ENCODE results near the gene UROD.

Gene UROD

DNA sequence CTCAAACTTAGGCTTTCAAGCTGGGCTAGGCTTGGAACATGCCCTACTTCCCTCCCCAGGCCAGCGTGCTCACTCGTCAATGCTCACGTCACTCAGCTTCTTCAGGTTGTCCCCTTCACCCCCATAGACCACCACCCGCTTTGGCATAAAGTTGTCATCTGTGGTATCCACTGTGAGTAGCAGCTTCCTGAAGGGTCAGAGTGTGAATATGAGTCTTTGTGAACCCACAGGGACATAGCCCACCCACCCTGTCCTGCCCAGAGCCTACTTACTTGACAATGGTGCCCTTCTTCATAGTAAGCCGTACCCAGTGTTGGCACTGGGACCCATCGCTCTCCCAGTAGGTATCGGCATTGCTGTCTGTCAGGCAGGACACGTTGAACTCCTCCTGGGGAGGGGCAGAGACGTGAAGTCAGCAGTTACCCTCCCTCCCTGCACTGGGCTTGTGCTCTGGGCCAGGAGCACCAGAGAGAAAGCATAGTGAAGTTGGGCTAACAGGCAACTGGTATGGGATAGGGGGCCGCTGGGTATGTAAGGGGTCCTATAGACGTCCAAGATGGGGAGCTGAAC, 2.7 kb upstream of the UROD start:
- DNase-seq: no peak

DNA sequence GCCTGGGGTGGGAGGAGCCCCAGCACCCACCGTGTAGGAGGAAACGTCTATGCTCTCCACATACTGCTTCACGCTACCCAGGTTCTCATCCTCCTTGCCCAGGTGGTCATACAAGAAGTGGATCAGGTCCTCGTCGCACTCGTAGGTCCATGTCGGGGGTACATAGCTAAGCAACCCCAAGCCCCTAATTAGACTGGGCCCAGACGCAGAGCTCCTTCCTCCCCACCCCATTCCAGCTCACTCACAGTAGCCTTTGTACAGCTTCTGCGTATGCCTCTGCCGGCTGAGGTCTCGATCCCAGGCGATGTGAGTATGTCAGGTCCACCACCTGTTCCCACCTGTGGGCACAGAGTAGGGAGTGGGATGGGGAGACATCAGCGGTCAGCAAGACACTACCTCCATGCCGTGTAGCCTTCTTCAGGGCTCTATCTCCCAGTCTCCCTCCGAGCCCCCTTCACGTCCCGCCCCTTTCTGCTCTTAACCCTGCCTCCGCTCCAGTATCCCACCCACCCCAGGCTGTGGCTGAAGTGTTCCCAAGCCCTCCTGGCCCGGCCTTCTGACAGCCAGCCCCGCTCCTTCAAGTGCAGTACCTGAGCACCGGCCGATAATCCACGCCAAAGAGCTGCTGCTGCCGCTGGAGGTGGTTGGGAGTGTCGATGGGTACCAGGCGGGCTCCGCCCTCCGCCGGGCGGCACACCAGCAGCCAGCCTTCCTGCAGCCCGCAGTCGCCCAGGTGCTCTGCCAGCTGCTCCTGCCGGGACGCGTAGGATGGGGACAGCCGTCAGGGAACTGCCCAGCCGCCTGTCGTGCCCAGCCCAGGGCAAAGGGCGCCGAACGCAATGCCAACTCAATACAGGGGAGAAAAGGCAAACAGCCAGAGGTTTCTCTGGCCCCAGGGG, 1.8 kb upstream of the UROD start:
- DNase-seq: no peak

DNA sequence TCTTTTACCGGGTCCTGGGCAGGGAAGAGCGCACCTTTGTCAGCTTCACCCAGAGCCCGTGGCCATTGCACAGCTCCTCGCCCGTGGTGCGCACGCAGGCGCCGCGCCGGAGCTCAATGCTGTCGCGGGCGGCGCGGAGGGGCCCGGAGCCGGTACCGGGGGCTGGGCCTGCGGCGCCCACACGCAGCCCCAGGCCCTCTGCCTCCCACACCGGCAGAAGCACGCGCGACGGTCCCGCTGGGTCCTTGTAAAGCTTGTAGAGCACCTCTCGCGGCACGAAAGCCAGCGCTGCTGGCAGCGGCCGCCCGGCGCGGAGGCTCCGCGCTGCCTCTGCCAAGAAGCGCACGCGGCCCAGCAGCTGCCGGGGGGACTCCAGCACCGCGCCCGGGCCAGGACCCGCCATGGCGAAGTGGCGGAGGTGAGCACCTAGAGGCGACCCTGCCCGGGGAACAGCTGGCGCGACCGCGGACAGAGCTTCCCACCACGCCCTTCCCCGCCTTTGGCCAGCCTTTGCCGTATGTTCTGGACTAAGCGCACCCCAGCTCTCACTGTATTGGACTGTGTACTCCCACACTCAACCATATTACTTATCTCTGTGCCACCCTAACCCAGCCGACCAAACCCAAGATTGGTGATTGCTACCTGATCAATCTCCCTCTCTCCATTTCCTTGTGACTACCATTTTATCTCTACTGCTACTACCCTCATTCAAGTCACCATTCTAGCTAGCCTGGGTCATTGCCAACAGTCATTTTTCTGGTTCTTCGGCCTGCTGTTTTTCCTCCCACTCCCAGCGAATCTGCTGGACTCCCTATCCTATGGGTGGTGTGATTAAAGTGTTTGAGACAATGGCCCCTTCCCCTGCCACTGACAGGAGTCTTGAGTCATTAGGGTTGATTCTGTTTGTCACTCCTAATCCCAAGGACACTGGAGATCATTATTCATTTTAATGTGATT, 921 bp upstream of the UROD start, which contains the start of gene HECTD3:
TSS of gene HECTD3 (minus strand) at position 470 of the 957 bp plus-strand sequence. CDS start at position 403, 67 bp downstream.
- DNase-seq: peak; percentile 80 to 83

DNA sequence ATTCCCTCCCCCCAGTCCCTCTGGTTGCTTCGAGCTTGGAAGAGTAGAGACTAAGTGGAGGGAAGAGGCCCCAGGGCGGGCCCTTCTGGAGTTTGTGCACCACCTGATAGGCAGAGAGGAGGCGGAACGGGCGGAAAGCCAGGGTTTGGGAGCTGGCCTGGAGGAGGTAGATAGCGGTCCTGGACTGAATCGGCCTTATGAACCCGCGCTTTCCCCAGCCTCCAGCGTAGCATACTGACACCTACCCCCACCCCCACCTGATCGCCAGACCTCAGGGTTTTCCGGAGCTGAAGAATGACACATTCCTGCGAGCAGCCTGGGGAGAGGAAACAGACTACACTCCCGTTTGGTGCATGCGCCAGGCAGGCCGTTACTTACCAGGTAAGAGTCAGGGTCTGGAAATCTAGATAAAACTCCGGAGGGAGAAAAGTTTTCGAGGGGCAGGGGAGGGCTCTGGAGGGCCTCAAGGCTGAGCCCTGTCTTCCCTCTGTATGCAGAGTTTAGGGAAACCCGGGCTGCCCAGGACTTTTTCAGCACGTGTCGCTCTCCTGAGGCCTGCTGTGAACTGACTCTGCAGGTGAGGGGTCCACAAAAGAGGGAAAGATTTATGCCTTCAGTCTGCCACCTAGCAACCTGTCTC, 705 bp downstream of the UROD start:
- peak; percentile 25 to 67 for DNase-seq

DNA sequence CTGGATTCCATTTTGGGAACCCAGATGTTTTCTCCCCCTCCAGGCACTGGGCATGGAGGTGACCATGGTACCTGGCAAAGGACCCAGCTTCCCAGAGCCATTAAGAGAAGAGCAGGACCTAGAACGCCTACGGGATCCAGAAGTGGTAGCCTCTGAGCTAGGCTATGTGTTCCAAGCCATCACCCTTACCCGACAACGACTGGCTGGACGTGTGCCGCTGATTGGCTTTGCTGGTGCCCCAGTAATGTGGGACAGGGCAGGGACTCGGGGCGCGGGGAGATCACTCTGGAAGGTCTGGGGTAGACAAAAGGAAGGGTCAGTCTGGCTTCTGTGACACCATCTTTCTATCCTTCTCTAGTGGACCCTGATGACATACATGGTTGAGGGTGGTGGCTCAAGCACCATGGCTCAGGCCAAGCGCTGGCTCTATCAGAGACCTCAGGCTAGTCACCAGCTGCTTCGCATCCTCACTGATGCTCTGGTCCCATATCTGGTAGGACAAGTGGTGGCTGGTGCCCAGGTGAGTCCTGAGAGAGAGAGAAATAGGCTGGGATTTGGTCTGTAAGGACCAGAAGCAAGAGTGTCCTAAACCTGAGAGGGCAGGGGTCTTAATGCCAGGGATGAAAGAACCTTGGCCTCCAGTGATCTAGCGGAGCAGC, 1.6 kb downstream of the UROD start:
- DNase-seq: no peak

DNA sequence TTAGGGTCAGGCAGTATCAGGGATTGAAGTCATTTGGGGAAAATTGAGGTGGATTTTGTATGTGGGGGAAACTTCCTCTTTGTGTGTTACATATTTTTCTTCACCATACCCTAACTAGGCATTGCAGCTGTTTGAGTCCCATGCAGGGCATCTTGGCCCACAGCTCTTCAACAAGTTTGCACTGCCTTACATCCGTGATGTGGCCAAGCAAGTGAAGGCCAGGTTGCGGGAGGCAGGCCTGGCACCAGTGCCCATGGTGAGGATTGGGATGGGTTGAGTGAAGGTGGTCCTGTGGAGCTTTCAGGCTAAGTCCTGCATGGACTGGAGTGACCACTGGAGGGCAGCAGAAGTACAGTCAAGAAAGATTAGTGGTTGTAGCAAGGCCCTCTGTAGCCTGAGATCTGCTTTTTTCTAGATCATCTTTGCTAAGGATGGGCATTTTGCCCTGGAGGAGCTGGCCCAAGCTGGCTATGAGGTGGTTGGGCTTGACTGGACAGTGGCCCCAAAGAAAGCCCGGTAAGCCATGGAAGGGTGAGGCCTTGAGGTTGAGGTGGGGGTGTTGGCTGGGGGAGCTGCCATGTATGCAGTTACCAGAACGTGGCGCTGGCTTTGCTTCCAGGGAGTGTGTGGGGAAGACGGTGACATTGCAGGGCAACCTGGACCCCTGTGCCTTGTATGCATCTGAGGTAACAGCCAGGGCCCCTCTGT, 2.4 kb downstream of the UROD start:
- peak; percentile 78 to 87 for DNase-seq

DNA sequence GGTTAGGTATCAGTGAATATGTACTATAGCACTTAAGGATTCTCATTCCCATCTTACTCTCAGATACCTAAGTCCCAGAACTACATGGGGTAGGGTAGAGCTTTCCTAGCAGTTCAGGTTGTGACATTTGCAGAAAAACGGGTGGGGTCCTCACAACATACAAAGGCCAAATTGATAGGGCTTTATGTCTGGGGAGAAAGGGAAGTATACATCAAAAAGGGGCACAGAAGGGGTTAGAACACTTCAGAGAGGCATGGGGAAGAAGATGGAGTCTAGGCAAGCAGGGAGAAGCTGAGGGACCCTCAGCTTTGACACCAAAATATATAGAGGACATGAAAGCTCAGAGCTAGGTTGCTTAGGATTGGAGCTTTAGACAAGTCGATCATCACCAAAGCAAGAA, 3.6 kb downstream of the UROD start:
- no peak for DNase-seq

DNA sequence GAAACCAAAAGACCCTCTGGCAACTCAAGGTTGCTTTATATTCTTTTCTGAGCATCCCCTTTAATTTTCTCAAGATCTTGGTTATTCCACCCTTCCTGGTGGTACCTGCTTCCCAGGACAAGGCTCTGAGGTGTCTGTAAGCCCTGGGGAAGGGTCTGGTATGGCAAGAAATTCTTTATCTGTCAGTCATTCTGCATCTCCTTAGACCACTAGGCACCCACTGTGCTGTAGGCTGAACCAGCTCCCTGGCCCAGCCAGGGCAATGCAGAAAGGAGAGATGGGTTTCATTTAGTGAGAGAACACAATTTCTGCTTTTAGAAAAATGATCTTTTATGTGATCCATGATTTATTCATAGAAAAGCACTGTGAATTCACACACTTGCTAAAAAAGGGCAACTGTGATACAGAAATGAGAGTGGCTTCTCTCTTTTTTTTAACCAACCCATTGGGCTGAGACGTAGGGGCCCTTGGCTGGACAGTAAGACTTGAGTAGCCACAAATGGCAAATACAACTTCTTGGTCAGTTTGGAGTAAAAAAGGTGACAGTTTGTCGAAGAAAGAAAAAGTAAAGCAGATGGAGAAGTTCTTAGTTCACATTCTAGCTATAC, 4.1 kb downstream of the UROD start:
- no peak for DNase-seq

DNA sequence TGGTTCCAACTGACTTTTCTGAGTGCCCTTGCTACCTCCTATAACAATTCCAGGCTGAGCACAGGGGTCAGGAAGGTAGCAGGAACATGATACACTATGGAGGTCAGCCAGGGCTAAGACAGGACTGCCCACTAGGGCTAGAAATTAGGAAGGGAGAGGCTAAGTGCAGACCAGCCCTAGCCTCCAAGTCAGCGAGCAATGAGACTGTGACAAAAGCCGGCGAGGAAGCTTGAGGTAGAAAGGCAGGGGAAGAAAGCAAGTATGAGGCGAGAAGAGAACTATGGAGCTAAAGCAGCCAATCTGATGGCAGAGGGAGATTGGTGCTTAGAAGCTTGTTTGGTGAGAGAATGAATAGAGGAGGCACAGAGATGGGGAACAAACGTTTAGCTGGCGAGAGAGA, 4.7 kb downstream of the UROD start:
- DNase-seq: no peak

DNA sequence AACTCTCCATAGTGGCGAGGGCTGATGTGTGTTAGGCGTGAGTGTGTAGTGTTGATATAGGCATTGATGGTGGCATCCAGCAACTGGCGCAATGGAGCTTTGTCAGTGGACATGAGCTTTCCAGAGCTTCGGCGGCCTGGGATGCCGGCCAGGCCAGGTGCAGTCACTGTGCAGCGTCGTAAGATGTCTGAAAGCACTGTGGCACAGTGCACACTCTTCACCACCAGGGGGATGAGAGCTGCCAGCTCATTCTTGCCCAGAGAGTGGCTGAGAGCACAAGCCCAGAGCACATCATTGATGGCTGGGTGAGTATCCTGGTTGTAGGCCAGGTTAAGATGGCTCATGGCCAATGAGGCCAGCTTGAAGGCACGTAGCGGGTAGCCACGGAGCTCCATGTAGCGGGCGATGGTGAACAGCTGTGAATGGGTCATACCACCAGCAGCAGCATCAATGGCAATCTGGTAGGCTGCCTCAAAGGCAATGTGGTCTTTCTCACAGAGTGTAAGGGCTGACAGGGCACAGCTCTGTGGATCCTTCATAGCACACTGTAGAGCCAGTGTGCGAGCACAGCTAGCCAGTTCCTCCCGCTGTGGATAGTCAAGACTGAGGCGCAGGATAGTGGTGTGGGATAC, 6.7 kb downstream of the UROD start:
- peak; percentile 84 to 92 for DNase-seq

DNA sequence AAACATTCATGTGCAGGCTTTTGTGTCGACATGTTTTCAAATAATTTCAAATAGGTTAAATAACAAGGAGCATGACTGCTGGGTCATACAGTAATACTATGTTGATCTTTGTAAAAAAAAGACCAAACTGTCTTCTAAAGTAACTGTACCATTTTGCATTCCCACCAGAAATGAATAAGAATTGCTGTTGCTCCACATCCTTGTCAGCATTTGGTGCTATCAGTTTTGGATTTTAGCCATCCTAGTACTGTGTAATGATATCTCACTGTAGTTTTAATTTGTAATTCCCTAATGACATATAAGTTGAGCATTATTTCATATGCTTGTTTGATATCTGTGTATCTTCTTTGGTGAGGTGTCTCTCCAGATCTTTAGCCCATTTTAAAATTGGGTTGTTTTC, 11.6 kb downstream of the UROD start:
- no peak for DNase-seq

DNA sequence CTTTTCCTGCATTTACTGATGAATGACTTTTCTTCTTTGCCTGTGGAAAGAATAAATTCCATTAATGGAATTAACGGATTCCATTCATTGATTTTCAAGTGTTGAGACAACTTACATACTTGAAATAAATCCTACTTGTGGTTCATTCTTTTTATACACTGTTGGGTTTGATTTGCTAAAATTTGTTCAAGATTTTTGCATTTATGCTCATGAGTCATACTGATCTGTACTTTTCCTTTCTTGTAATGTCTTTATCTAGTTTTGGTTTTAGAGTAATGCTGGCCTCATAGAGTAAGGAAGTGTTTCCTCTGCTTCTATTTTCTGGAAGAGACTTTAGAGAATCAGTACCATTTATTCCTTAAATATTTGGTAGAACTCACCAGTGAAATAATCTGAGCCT, 14.4 kb downstream of the UROD start:
- no peak for DNase-seq

DNA sequence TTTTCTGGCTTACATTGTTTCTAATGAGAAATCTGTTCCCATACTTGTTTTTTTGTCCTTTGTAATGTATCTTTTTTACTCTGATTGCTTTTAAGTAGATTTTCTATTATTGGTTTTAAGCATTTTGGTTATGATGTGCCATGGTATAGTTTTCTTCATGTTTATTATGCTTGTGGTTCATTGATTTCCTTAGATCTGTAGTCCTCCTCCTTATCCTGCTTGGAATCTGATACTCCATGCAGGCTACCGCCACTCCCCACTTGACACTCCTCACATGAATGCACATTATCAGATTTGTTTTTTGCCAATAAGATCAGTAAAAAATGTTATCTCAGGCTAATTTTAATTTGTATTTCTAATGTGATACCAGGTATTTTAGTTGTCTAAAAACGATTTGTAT, 20.8 kb downstream of the UROD start:
- no peak for DNase-seq

DNA sequence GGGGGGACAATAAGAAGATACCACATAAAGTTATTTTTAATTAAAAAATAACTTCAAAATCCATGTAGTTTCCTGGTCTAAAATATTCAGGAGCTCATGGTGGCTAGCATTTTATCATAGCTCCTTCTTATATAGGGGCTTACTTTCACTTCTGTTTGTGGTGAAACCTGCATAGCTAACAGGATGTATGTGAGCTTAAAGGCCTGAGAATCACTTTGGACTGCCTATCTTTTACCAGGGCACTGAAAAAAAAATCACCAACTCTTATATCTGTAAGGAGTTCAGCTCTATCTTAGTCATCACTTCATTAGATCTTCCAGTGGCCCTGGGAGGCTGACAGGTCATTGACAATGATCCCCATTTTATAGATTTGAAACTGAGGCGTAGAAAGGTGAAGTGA, 21.3 kb downstream of the UROD start:
- no peak for DNase-seq

DNA sequence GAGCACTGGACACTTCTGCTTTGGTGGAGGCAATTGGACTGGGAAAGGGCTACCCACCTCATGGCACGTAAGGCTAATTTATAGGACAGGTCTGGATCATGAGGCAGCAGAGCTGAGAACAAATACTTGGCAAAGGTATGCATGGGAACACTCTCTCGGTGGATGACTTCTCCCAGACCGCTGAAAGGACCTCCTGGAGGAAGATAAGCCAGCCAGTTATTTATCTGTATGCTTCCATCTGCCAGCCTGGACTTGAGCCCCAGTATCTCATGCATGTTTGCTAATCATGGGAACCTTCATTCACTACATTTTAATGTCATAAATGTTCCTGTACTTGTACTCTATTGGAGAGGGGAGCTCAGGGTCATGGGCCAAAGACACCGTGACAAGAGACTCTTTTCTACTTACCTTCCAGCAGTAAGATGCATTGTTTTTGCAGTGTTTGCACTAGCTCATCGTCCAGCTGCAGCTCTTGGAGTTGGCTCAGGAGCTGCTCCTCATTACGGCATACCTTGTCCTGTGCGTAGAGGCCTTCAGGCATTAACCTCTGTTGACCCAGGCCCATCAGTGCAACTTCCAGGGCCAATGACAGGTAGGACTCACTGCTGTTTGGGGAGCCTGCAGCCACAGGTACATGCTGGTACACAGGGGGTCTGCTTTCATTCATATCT, 23.7 kb downstream of the UROD start:
- no peak for DNase-seq

DNA sequence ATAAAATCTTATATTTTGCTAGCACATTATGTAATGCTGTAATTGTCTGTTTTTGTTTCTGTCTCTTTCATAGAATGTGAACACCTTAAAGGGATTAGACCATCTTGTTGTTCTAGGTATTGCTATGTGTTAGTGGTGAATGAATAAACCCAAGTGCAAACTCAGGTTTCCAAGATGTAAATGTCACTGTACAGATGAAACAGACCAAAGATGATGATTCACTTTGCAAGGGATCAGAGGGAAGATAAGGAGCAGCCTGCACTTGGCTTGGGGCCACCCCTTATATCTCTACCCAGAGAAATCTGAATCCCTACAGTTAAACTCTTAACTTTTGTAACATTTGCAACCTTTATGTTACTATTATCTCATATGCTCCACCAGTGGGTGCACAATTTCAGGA, 25.4 kb downstream of the UROD start:
- no peak for DNase-seq

DNA sequence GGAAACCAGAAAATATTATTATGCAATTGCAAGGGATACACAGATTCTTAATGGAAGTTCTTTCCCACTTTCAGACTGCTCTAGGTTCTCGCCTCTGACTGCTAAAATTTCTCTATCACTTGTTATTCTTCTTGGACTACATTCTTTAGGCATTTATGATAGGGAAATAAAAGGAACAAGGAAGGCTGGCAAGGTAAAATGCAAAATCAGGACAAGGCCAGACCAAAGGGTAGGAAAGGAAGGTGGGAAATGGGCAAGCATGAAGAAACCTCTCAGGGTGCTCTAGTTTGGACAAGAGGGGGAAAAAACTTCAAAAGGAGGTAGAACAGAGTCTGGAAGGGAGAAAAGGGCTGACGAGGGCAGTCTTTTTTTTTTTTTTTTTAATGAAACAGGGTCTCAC, 26.2 kb downstream of the UROD start:
- no peak for DNase-seq

DNA sequence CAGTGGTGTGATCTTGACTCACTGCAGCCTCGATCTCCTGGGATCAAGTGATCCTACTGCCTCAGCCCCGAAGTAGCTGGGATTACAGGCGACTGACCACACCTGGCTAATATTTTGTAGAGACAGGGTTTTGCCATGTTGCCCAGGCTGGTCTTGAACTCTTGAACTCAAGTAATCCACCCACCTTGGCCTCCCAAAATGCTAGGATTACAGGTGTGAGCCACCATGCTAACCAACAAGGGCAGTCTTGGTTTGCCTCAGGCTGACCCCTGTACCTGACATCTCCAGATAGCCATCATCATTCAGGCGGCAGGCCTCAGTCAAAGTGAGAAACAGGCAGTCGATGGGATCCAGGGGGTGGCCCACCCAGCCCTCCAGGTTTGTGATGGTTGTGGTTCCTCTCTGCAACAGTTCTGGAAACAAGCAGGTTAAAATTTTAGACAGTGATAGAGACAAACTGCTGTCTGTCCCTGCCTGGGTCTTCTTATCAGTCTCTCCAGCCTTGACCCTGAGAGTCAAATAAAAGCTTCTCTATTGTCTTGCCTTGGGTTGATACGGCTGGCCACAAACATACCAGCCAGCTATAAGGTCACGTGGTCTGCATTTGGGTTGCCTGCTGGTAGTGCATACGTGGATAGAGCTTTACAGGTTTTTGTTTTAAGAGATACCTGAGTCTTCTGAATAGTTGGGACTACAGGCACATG, 26.8 kb downstream of the UROD start:
- DNase-seq: no peak

DNA sequence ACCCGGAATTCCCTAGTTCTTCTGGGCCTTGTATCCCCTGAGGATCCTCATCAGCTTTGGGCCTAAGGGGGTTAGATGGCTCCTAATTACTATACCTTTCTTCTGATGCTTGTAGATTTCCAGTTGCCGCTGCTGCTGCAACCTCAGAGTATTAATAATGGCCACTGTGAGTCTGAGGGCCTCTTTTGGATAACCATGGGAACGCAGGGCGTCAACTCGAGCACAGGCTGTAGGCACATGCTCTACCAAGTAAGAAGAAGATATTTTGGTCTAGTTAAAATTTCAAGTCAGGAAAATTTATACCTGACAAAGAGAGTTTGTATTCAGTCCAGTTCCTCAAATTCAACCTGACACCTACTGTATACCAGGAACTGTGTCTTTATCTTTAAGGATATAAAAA, 28.2 kb downstream of the UROD start:
- DNase-seq: no peak

All from NCI-H446 (cell line).